LNCAP (cell line): ENCODE results near the gene CNOT2.

Experiments used
- CTCF ChIP-seq: fragments of 450-650 bp; IDR thresholded peaks from 2 replicates; pipeline ENCODE4 v1.5.1; 2017; ENCODE audit warnings: mild to moderate bottlenecking

CNOT2 gene, protein sequence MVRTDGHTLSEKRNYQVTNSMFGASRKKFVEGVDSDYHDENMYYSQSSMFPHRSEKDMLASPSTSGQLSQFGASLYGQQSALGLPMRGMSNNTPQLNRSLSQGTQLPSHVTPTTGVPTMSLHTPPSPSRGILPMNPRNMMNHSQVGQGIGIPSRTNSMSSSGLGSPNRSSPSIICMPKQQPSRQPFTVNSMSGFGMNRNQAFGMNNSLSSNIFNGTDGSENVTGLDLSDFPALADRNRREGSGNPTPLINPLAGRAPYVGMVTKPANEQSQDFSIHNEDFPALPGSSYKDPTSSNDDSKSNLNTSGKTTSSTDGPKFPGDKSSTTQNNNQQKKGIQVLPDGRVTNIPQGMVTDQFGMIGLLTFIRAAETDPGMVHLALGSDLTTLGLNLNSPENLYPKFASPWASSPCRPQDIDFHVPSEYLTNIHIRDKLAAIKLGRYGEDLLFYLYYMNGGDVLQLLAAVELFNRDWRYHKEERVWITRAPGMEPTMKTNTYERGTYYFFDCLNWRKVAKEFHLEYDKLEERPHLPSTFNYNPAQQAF

DNA sequence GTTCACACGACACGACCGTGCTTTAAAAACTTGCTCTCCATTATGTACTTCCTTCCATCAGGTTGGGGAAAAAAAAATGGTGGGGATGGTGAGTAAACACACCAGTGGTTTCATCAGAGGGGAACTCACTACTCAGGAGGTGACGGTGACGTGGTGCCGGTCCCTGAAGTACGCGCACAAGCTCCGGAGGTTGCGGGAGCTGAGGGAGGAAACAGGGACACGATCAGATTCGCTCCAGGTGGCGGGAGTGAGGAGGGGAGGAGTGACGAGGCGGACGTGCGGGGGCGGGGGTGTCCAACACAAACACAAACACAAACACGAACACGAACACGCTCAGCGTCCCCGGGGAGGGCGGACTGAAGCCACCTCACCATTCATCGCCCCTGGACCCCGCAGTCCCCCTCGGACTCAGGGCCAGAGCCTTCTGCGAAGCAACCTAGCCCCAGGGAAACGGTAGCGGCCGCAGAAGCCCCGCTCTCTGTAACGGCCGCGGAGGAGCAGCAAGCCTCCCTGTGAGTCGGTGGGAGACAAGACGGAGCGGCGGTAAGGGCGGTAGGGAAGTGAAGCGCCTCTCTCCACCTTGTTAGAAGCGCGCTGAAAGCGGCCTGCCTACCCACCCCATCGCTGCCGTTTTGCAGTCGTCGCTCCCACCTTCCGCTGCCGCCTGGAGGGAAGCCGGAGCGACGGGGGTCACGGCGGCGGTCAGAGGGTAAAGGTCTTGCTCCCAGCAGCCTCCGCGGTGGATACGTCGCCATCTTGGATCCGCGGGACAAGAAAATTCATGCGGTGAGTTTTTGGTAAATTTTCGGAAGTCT is at the start of gene CNOT2:
TSS of gene CNOT2 (plus strand) at position 739 of the 815 bp plus-strand sequence. CDS start 34,794 bp downstream, outside the sequence.
- no peak for TF ChIP-seq CTCF

GRCh38 chr12:70194076-70194475 is 49.2 kb upstream of the CNOT2 start:
- no peak for TF ChIP-seq CTCF

DNA sequence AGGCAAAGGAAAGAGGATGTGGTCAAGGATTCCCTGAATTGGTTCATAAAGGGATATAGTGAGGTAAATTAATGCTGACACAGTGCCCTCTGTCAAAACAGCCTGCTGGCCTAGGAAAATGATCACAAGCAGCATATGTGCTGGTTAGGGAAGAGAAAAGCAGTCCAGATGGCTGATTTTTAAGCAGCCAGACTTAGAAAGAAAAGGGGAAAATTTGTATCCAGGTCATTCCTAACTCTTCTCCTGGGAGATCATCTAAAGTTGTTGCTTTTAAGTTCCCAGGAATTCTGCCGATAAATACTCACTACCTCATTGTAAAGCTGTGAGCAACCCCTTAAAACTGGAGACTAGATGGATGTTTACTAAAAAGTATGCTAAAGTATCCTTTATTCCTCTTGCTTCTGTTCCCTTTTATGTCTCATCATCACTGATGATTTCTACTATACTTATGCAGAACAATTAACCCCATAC is 46.4 kb upstream of the CNOT2 start:
- TF ChIP-seq CTCF = no peak

DNA sequence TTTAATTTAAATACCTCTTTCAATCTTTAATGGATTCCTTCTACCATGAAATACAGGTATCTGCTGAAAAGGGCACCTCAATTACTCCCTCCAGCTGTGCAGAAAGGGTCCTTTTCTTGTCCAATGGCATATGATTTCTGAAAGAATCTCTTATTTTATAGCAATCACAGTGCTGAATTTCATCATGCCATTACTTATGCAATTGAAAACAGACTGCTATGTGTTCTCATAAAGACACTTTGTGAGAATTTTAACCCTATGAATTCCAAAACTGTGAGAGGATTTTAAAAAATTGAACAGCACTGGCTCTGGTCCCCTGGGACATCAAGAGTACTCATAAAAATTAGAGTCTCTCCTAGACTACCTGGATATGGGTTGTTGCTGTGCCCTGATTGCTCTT is 45.9 kb upstream of the CNOT2 start:
- no peak for TF ChIP-seq CTCF

GRCh38 chr12:70213707-70214106 is 29.5 kb upstream of the CNOT2 start:
- TF ChIP-seq CTCF = no peak

GRCh38 chr12:70214972-70215617 is 28.1 kb upstream of the CNOT2 start:
- TF ChIP-seq CTCF = no peak

DNA sequence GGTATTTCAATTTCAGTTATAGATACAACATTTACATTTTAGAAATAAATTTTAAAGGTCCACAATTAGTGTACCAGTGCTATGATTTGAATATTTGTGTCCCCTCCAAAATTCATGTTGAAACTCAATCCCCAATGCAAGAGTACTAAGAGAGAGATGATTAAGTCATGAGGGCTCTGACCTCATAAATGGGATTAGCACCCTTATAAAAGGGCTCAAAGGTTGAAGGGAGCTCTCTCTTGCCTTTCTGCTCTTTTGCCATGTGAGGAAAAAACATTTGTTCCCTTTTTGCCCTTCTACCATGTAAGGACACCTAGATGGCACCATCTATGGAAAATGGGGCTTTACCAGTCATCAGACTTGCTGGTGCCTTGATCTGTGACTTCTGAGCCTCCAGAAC is 25.8 kb upstream of the CNOT2 start:
- TF ChIP-seq CTCF = no peak
